GM11168 (cell line): Measurements from ENCODE around the gene SLC10A7.

Source experiments
- in situ Hi-C: fragments of 300-500 bp; cut with MboI; formaldehyde crosslinking; loops from one replicate; pipeline ENCODE4 v1.12.0; 2022; ENCODE audit warnings: low sequenced_read_pairs; ENCODE audit not compliant: unreplicated experiment

The SLC10A7 gene

GRCh38 chr4:146445198-146446150, 76.3 kb downstream of the SLC10A7 start:
- in situ Hi-C loops, result no loop called here

- in situ Hi-C loops, result no loop called here
Observed at GRCh38 chr4:146443525-146443924, 78.2 kb downstream of the SLC10A7 start.

GRCh38 chr4:146442801-146443200, 78.9 kb downstream of the SLC10A7 start:
- in situ Hi-C loops, result no loop called here

- in situ Hi-C loops, result no loop called here
Observed at GRCh38 chr4:146439999-146440398, 81.7 kb downstream of the SLC10A7 start.

GRCh38 chr4:146439437-146439836, 82.3 kb downstream of the SLC10A7 start:
- in situ Hi-C loops, result no loop called here

GRCh38 chr4:146437778-146438177, 84.0 kb downstream of the SLC10A7 start:
- in situ Hi-C loops, result no loop called here

GRCh38 chr4:146436423-146437162, 85.1 kb downstream of the SLC10A7 start:
- in situ Hi-C loops, result no loop called here

- in situ Hi-C loops, result no loop called here
Observed at GRCh38 chr4:146435962-146436361, 85.8 kb downstream of the SLC10A7 start.

GRCh38 chr4:146432065-146432464, 89.7 kb downstream of the SLC10A7 start:
- in situ Hi-C loops, result no loop called here

GRCh38 chr4:146428298-146428697, 93.4 kb downstream of the SLC10A7 start:
- in situ Hi-C loops, result no loop called here

- in situ Hi-C loops, result no loop called here
Observed at GRCh38 chr4:146417822-146418221, 103.9 kb downstream of the SLC10A7 start.

- in situ Hi-C loops, result no loop called here
Observed at GRCh38 chr4:146415829-146416228, 105.9 kb downstream of the SLC10A7 start.

- in situ Hi-C loops, result no loop called here
Observed at GRCh38 chr4:146407669-146408084, 114.1 kb downstream of the SLC10A7 start.

GRCh38 chr4:146407257-146407656, 114.5 kb downstream of the SLC10A7 start:
- in situ Hi-C loops, result no loop called here

GRCh38 chr4:146401274-146401673, 120.5 kb downstream of the SLC10A7 start:
- in situ Hi-C loops, result no loop called here

- in situ Hi-C loops, result no loop called here
Observed at GRCh38 chr4:146398896-146399445, 122.8 kb downstream of the SLC10A7 start.

- in situ Hi-C loops, result no loop called here
Observed at GRCh38 chr4:146398404-146398803, 123.3 kb downstream of the SLC10A7 start.

- in situ Hi-C loops, result no loop called here
Observed at GRCh38 chr4:146389561-146389960, 132.2 kb downstream of the SLC10A7 start.

GRCh38 chr4:146382194-146382593, 139.5 kb downstream of the SLC10A7 start:
- in situ Hi-C loops, result no loop called here

- in situ Hi-C loops, result no loop called here
Observed at GRCh38 chr4:146381263-146381872, 140.4 kb downstream of the SLC10A7 start.

- in situ Hi-C loops, result no loop called here
Observed at GRCh38 chr4:146379744-146380143, 142.0 kb downstream of the SLC10A7 start.
